ACHN (cell line): ENCODE data around the gene GPC1.
A peak's percentile ranks its signal among the peaks of the same experiment; 100 is the strongest.
"Not testable (repeated sequence)": the region's sequence is repeated elsewhere in the genome, so short reads cannot be mapped to it uniquely, and the experiment has no call there.

ENCODE experiments used
- DNase-seq: peaks from one replicate; pipeline ENCODE4 v3.0.0-alpha.2; 2015
- in situ Hi-C: cut with HindIII; loops from 2 replicates; pipeline ENCODE4 v1.10.0; 2017; ENCODE audit warnings: low sequenced_read_pairs, low pct_ligation_motif_present, low pct_unique_long_range_greater_than_20kb

The GPC1 gene

GRCh38 chr2:240435457-240435947 lies at the start of gene GPC1:
Gene GPC1 (plus strand): TSS chr2:240435663. CDS start chr2:240435919, 256 bp downstream.
- peak; percentile 88 for DNase-seq
- in situ Hi-C loops = no loop called here

GRCh38 chr2:240386326-240386725 lies 49.1 kb upstream of the GPC1 start:
- in situ Hi-C loops = no loop called here
- no peak for DNase-seq

GRCh38 chr2:240386743-240387142 lies 48.7 kb upstream of the GPC1 start:
- DNase-seq, in situ Hi-C loops: not testable (repeated sequence)

GRCh38 chr2:240387325-240387668 lies 48.2 kb upstream of the GPC1 start:
- in situ Hi-C loops = no loop called here
- no peak for DNase-seq

- in situ Hi-C loops = no loop called here
- peak; percentile 89 for DNase-seq
These were observed 47.6 kb upstream of the GPC1 start for GRCh38 chr2:240387669-240388358.

- no peak for DNase-seq
- in situ Hi-C loops = no loop called here
These were observed 46.8 kb upstream of the GPC1 start for GRCh38 chr2:240388471-240389301.

GRCh38 chr2:240389302-240389805 lies 46.1 kb upstream of the GPC1 start:
- DNase-seq = no peak
- in situ Hi-C loops = no loop called here

- no peak for DNase-seq
- in situ Hi-C loops = no loop called here
These were observed 45.1 kb upstream of the GPC1 start for GRCh38 chr2:240390091-240391073.

- no peak for DNase-seq
- in situ Hi-C loops = no loop called here
These were observed 44.1 kb upstream of the GPC1 start for GRCh38 chr2:240391111-240392051.

- in situ Hi-C loops = no loop called here
- no peak for DNase-seq
These were observed 43.1 kb upstream of the GPC1 start for GRCh38 chr2:240392084-240392947.

- DNase-seq = no peak
- in situ Hi-C loops = no loop called here
These were observed 42.3 kb upstream of the GPC1 start for GRCh38 chr2:240392948-240393830.

GRCh38 chr2:240393831-240394410 lies 41.5 kb upstream of the GPC1 start:
- in situ Hi-C loops = no loop called here
- DNase-seq = no peak

- DNase-seq = no peak
- in situ Hi-C loops = no loop called here
These were observed 40.9 kb upstream of the GPC1 start for GRCh38 chr2:240394549-240394948.

- in situ Hi-C loops = no loop called here
These were observed 40.0 kb upstream of the GPC1 start for GRCh38 chr2:240395448-240395847.

GRCh38 chr2:240395896-240396622 lies 39.4 kb upstream of the GPC1 start:
- DNase-seq = no peak
- in situ Hi-C loops = no loop called here

More at GRCh38 chr2:240395448-240395847, 40.0 kb upstream of the GPC1 start:
- DNase-seq = no peak
